IMR-90 (cell line): ENCODE measurements around the gene CDH22. TPM values are rescaled to one million over a fixed set of nuclear protein-coding genes. Genes with fewer than 3 reads are reported as not detected.

Experiments used
- ATAC-seq: fragments of 200-7000 bp; cut with Tn5 transposase; 2 replicates; pipeline ENCODE4 v1.9.1; 2020; ENCODE audit warnings: low read depth, mild to moderate bottlenecking, moderate library complexity
- BruUV-seq: library from RNA; stranded (reverse); fragments of 400-500 nt; replicated peaks from 2 replicates; lab custom pipeline; 2021; lab: Mats Ljungman, UMichigan
- CTCF ChIA-PET: fragments of 300-600 bp; formaldehyde crosslinking; extraction: SDS; loops from one replicate; lab custom pipeline; 2021; ENCODE audit warnings: antibody characterized with exemption; lab: Yijun Ruan, JAX
- POLR2A ChIA-PET: fragments of 300-600 bp; sonication (Branson Sonifier 250); formaldehyde crosslinking; loops from one replicate; lab custom pipeline; 2022; ENCODE audit warnings: antibody characterized with exemption; ENCODE audit not compliant: unreplicated experiment; lab: Charles Lee
- DNase-seq: peaks from one replicate; pipeline ENCODE4 v3.0.0; 2013
- H2AFZ ChIP-seq: replicated peaks from 2 replicates; pipeline ENCODE3; 2013; ENCODE audit warnings: low read length, mild to moderate bottlenecking; ENCODE audit not compliant: poor library complexity
- H2AK5ac ChIP-seq: 2 replicates; pipeline ENCODE4 v1.6.1; 2013; ENCODE audit warnings: low read depth, low read length, inconsistent platforms
- H2AK9ac ChIP-seq: replicated peaks from 2 replicates; pipeline ENCODE3; 2013; ENCODE audit warnings: mild to moderate bottlenecking, low read depth, low read length, moderate library complexity; ENCODE audit not compliant: poor library complexity
- H2BK120ac ChIP-seq: 2 replicates; pipeline ENCODE4 v1.6.1; 2013; ENCODE audit warnings: low read depth, low read length, inconsistent platforms
- H2BK15ac ChIP-seq: 3 replicates; pipeline ENCODE4 v1.6.1; 2013; ENCODE audit warnings: low read depth, low read length, inconsistent platforms
- H2BK20ac ChIP-seq: 2 replicates; pipeline ENCODE4 v1.6.1; 2013; ENCODE audit warnings: low read depth, mild to moderate bottlenecking, inconsistent platforms, low read length, moderate library complexity
- H2BK5ac ChIP-seq: 2 replicates; pipeline ENCODE4 v1.6.1; 2013; ENCODE audit warnings: mild to moderate bottlenecking, low read depth, low read length, inconsistent platforms; ENCODE audit not compliant: poor library complexity, severe bottlenecking
- H3K14ac ChIP-seq: replicated peaks from 2 replicates; pipeline ENCODE4 v1.6.1; 2013; ENCODE audit warnings: low read depth, low read length, inconsistent platforms
- H3K18ac ChIP-seq: 2 replicates; pipeline ENCODE4 v1.6.1; 2013; ENCODE audit warnings: low read depth, low read length, control low read depth
- H3K23ac ChIP-seq: 2 replicates; pipeline ENCODE4 v1.6.1; 2013; ENCODE audit warnings: low read depth, low read length, inconsistent platforms
- H3K27ac ChIP-seq: 2 replicates; pipeline ENCODE4 v1.5.1; 2013; ENCODE audit warnings: mild to moderate bottlenecking, control low read depth, low read length; ENCODE audit not compliant: insufficient read depth
- H3K27me3 ChIP-seq: 2 replicates; pipeline ENCODE4 v1.6.1; 2013; ENCODE audit warnings: low read length; ENCODE audit not compliant: control insufficient read depth, insufficient read depth
- H3K36me3 ChIP-seq: 2 replicates; pipeline ENCODE4 v1.6.1; 2013; ENCODE audit warnings: low read length, mixed read lengths; ENCODE audit not compliant: control insufficient read depth, insufficient read depth
- H3K4ac ChIP-seq: 2 replicates; pipeline ENCODE4 v1.6.1; 2013; ENCODE audit warnings: low read depth, low read length, inconsistent platforms
- H3K4me1 ChIP-seq: 2 replicates; pipeline ENCODE4 v1.6.1; 2013; ENCODE audit warnings: low read length, mixed read lengths; ENCODE audit not compliant: control insufficient read depth, insufficient read depth
- H3K4me2 ChIP-seq: 2 replicates; pipeline ENCODE4 v1.6.1; 2013; ENCODE audit warnings: low read depth, mild to moderate bottlenecking, control low read depth, low read length, moderate library complexity
- H3K4me3 ChIP-seq: 2 replicates; pipeline ENCODE4 v1.5.1; 2013; ENCODE audit warnings: low read depth, mild to moderate bottlenecking, control low read depth, low read length, moderate library complexity; ENCODE audit not compliant: insufficient read depth
- H3K56ac ChIP-seq: 2 replicates; pipeline ENCODE4 v1.6.1; 2013; ENCODE audit warnings: low read length, inconsistent platforms; ENCODE audit not compliant: insufficient read depth; ENCODE audit errors: extremely low read depth
- H3K79me1 ChIP-seq, 2 experiments: 2 replicates each; pipeline ENCODE4 v1.6.1; 2013; ENCODE audit warnings: low read length in 2 of 2, inconsistent platforms in 1 of 2, low read depth in 1 of 2
- H3K9ac ChIP-seq: 2 replicates; pipeline ENCODE4 v1.6.1; 2013; ENCODE audit warnings: low read depth, low read length, control low read depth
- H3K9me1 ChIP-seq: 2 replicates; pipeline ENCODE4 v1.6.1; 2013; ENCODE audit warnings: low read length, inconsistent platforms; ENCODE audit not compliant: insufficient read depth
- H3K9me3 ChIP-seq: 2 replicates; pipeline ENCODE4 v1.6.1; 2013; ENCODE audit warnings: low read length; ENCODE audit not compliant: control insufficient read depth, insufficient read depth
- H4K20me1 ChIP-seq: 2 replicates; pipeline ENCODE4 v1.6.1; 2013; ENCODE audit warnings: low read length, inconsistent platforms; ENCODE audit not compliant: insufficient read depth
- H4K5ac ChIP-seq: 2 replicates; pipeline ENCODE4 v1.6.1; 2013; ENCODE audit warnings: mild to moderate bottlenecking, low read depth, low read length, control low read depth
- H4K8ac ChIP-seq, 2 experiments: 2 replicates each; pipeline ENCODE4 v1.6.1; 2013; ENCODE audit warnings: low read depth in 2 of 2, low read length in 2 of 2, control low read depth in 1 of 2, inconsistent platforms in 1 of 2
- H4K91ac ChIP-seq: 2 replicates; pipeline ENCODE4 v1.6.1; 2013; ENCODE audit warnings: low read depth, low read length, inconsistent platforms; ENCODE audit not compliant: insufficient read depth
- SMC3 ChIP-seq: fragments of 150-350 bp; IDR thresholded peaks from 2 replicates; pipeline ENCODE4 v1.6.1; 2016; ENCODE audit warnings: low read depth, mild to moderate bottlenecking, antibody characterized with exemption, low read length, moderate library complexity
- WGBS, 2 experiments: methylation state at CpG; one replicate each; pipeline versions ENCODE4 v1.1.5 to v1.1.7; 2013; ENCODE audit warnings: missing lambda C conversion rate in 2 of 2; ENCODE audit not compliant: insufficient read length in 1 of 2; ENCODE audit errors: extremely low coverage in 2 of 2; 5-methylcytosine and 5-hydroxymethylcytosine counted together
- dilution Hi-C: fragments of 300-500 bp; cut with HindIII; formaldehyde crosslinking; loops from one replicate; pipeline ENCODE4 v1.14.3; 2018; ENCODE audit warnings: low sequenced_read_pairs; ENCODE audit not compliant: unreplicated experiment
- in situ Hi-C: fragments of 300-500 bp; cut with MboI; formaldehyde crosslinking; loops from 3 replicates; pipeline ENCODE4 v1.14.3; 2019; ENCODE audit warnings: low sequenced_read_pairs, inconsistent platforms, mixed read lengths
- intact Hi-C: fragments of 100-400 bp; cut with micrococcal nuclease; formaldehyde crosslinking; loops from 2 replicates; pipeline ENCODE4 v1.10.0; 2022
- polyA plus RNA-seq, 3 experiments: library from polyadenylated mRNA; depleted of rRNA; stranded (reverse); fragments of >200 nt; gene quantifications; 2 replicates each; pipeline ENCODE4 v1.2.3, GENCODE V29; 2012; ENCODE audit warnings: low replicate concordance in 1 of 3
- total RNA-seq: library from RNA; depleted of rRNA; stranded (reverse); fragments of >200 nt; gene quantifications from 2 replicates; pipeline ENCODE4 v1.2.3, GENCODE V29; 2012

The CDH22 gene
- total and polyA plus RNA-seq, 2 of the 4 experiments (the other 2 are of a cell fraction) = not detected

- BruUV-seq = no TSS peak
- Histone ChIP-seq H2BK120ac (no peak overlapping the region), H3K18ac (no peak overlapping the region), H2AFZ (no peak overlapping the region), H3K14ac (no peak overlapping the region), H3K4me3 (no peak overlapping the region), H3K9me3 (no peaks in the 10 kb centered on the region), H2BK15ac (no peak overlapping the region), H2BK5ac (no peak overlapping the region), H3K4me2 (no peak overlapping the region), H3K4ac (no peak overlapping the region), H4K8ac (no peak overlapping the region), H3K9me1 (no peaks in the 10 kb centered on the region), H3K27ac (no peak overlapping the region), H3K36me3 (no peaks in the 10 kb centered on the region), H3K27me3 (peaks cover 69% of the 10 kb centered on the region), H4K20me1 (no peaks in the 10 kb centered on the region), H3K4me1 (no peaks in the 10 kb centered on the region), H4K91ac (no peak overlapping the region), H3K9ac (no peak overlapping the region), H2BK20ac (no peak overlapping the region), H2AK5ac (no peak overlapping the region), H4K5ac (no peak overlapping the region), H3K23ac (no peak overlapping the region), H3K79me1 (no peaks in the 10 kb centered on the region), H2AK9ac (no peak overlapping the region), H3K56ac (no peak overlapping the region)
- in situ Hi-C loops (no loop called here), intact Hi-C loops (no loop called here), dilution Hi-C loops (no loop called here)
- ChIA-PET POLR2A (no interaction called here), CTCF (no interaction called here)
- DNase-seq (no peak), ATAC-seq (no peak)
- WGBS, 2 experiments = 20% methylated on average over 4 of the region's 7 CpGs; no CpG with 5 or more reads in 1 of the 2 experiments
- TF ChIP-seq SMC3 = no peak
Measured at GRCh38 chr20:46339037-46339436, 30.7 kb upstream of the CDH22 start.
